SJCRH30 (cell line): ENCODE results near the gene THSD4. TPM values are rescaled to one million over a fixed set of nuclear protein-coding genes. Genes with fewer than 3 reads are reported as not detected.
A peak's percentile ranks its signal among the peaks of the same experiment; 100 is the strongest.

Experiments used
- DNase-seq, 2 experiments: peaks; one replicate each; pipeline ENCODE4 v3.0.0-alpha.2; 2015 to 2020
- H3K27ac ChIP-seq: fragments of 250-450 bp; sonication (Bioruptor Pico); 2 replicates; pipeline ENCODE4 v1.5.1; 2020; ENCODE audit warnings: mild to moderate bottlenecking, moderate library complexity
- H3K27me3 ChIP-seq: fragments of 250-450 bp; sonication (Bioruptor Pico); 2 replicates; pipeline ENCODE4 v1.5.1; 2020; ENCODE audit warnings: mild to moderate bottlenecking, moderate library complexity
- H3K36me3 ChIP-seq: fragments of 250-450 bp; sonication (Bioruptor Pico); 2 replicates; pipeline ENCODE4 v1.5.1; 2020; ENCODE audit warnings: mild to moderate bottlenecking, moderate library complexity
- H3K4me1 ChIP-seq: fragments of 250-450 bp; sonication (Bioruptor Pico); 2 replicates; pipeline ENCODE4 v1.5.1; 2020; ENCODE audit warnings: mild to moderate bottlenecking, moderate library complexity
- H3K4me3 ChIP-seq: fragments of 250-450 bp; sonication (Bioruptor Pico); 2 replicates; pipeline ENCODE4 v1.5.1; 2020; ENCODE audit warnings: mild to moderate bottlenecking, moderate library complexity
- H3K9me3 ChIP-seq: fragments of 250-450 bp; sonication (Bioruptor Pico); replicated peaks from 2 replicates; pipeline ENCODE4 v1.5.1; 2020; ENCODE audit warnings: mild to moderate bottlenecking, moderate library complexity
- total RNA-seq: library from RNA; depleted of rRNA; stranded (reverse); fragments of >200 nt; shearing (Covaris generic); gene quantifications from 2 replicates; pipeline ENCODE4 v1.2.3, GENCODE V29; 2014

THSD4 gene
- total RNA-seq, 1 experiment from 2014 or later, result 20.7 TPM

DNA sequence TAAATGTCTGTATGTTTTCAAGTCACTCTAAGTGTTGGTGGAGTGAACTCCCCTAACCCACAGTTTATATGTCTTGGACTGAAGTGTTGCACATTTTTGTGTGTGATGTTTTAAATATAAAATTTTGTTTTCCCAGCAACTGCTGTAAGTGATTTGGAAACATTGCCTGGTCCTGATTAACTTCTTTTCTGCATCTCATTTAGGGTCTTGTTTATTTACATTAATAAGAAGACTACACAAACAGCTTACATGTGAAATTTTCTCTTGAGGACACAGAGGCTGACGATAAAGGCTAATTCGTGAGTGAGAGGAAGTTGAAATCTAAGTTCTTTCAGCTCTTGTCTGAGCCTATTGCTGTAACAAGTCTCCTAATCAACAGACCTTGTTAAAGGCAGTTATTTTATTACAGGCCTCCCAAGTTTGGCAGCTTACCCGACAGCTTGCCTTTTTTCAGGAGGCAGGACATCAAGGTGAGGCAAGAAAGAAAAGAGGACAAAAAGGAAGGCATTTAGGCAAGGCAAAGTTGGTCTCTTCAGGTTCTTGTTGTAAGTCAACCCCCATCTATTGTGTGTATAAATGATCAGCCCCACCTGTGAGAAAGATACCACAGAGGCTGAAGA, 517.4 kb downstream of the THSD4 start:
- no peak overlapping the region for H3K4me3 ChIP-seq
- H3K27me3 ChIP-seq, result no peaks in the 10 kb centered on the region
- H3K36me3 ChIP-seq, result no peaks in the 10 kb centered on the region
- no peak for DNase-seq
- H3K4me1 ChIP-seq, result peaks cover 29% of the 10 kb centered on the region
- no peak overlapping the region for H3K27ac ChIP-seq
- H3K9me3 ChIP-seq, result 0 out of 2 replicates have a peak, but pooled peaks cover 2% of the 10 kb centered on the region

DNA sequence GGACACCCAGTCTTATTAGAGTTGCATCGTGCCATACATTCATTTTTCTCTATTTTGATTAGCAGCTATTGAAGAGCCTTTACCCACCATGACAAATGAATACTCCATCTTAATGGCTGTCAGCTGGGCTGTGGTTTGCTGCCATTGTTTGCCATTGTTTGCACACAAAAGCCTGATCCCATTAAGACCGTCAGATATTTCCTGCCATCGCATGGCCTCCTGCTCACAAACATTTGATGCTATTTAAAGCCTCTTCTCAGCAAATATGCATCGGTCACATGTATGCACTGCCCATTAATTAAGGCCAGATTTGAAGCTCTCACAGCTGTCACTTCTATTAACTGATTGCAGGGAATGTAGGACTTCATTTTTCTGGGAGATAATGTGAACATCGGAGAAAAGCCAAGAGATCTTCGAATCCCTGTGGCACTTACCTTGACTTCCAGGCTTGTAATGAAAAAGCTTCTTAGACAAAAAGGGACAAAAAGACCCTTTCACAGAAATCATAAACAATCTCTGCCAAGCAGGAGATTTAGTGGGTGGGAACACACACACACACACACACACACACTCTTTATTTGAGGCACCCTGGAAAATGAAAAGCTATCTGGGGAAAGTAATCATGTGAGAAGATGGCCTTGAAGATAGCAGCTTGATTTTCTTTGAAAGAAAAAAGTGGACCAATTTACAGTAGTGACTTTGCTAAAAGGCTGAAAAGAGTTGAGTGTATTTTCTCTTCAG, 519.7 kb downstream of the THSD4 start:
- Histone ChIP-seq H3K4me3 (peak overlapping the region; percentile 17), H3K27me3 (no peaks in the 10 kb centered on the region), H3K36me3 (no peaks in the 10 kb centered on the region), H3K9me3 (no peaks in the 10 kb centered on the region), H3K4me1 (peaks cover 29% of the 10 kb centered on the region), H3K27ac (peak overlapping the region; percentile 95)
- DNase-seq, result peak; percentile 85 to 94

DNA sequence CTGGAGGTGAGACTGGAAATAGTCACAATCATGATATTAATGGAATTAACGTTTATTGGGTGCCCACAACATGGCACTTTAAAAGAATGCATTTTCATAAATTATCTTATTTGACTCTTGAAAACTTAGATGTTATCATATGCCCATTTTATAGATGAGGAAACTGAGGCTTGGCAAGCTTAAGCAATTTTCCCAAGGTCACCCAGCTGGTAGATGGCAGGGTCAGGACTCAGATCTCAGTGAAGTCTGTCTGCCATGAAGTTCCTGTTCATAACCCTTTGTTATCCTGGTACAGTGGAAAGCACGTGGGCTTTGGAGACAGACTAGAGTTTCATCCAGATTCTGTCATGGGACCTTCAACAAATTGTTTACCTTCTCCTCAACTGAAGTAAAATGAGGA, 520.5 kb downstream of the THSD4 start:
- peaks cover 29% of the 10 kb centered on the region for H3K4me1 ChIP-seq
- H3K27me3 ChIP-seq, result no peaks in the 10 kb centered on the region
- DNase-seq, result no peak
- no peaks in the 10 kb centered on the region for H3K9me3 ChIP-seq
- H3K27ac ChIP-seq, result peak overlapping the region; percentile 95
- H3K36me3 ChIP-seq, result no peaks in the 10 kb centered on the region
- H3K4me3 ChIP-seq, result no peak overlapping the region

DNA sequence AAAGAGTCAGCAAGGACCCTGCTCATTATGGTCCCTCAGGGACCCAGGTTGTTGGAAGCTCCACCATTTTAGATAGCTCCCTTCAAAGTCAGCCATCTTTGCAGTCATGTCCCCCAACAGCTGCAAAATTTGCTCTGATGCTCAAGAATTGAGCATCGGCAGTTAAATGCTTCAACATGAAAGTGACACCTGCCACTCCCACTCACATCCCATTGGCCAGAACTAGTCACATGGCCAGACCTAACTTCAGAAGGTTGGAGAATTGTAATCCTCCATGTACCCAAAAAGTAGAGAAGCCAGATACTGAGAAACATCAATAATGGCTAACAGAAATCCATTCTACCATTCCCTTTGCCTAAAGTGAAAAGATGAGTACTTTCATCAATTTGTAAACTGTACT, 523.6 kb downstream of the THSD4 start:
- no peak overlapping the region for H3K27ac ChIP-seq
- H3K27me3 ChIP-seq, result no peaks in the 10 kb centered on the region
- no peaks in the 10 kb centered on the region for H3K36me3 ChIP-seq
- H3K4me1 ChIP-seq, result peaks cover 25% of the 10 kb centered on the region
- DNase-seq, result peak; percentile 15 to 43
- 0 out of 2 replicates have a peak, but pooled peaks cover 2% of the 10 kb centered on the region for H3K9me3 ChIP-seq
- no peak overlapping the region for H3K4me3 ChIP-seq

DNA sequence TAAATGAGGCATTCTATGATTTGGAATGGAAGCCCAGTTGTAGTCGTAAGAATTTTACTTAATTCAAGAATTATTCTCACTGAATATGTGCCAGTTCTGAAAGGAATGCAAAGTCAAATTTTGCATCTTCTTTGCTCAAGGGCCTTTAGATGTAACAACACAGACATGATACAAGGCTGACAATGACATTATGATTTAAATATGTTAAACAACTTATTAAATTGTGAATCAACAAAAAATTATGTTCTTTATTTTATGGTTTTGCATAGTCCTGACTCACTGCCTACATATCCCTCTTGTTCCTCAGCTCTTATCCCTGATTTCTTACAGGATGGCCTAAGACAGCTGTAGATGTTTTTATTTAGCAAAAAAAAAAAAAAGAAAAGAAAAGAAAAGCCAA, 524.2 kb downstream of the THSD4 start:
- no peak overlapping the region for H3K27ac ChIP-seq
- H3K4me1 ChIP-seq, result peaks cover 19% of the 10 kb centered on the region
- no peak for DNase-seq
- H3K36me3 ChIP-seq, result no peaks in the 10 kb centered on the region
- H3K27me3 ChIP-seq, result no peaks in the 10 kb centered on the region
- H3K9me3 ChIP-seq, result 0 out of 2 replicates have a peak, but pooled peaks cover 2% of the 10 kb centered on the region
- H3K4me3 ChIP-seq, result no peak overlapping the region

DNA sequence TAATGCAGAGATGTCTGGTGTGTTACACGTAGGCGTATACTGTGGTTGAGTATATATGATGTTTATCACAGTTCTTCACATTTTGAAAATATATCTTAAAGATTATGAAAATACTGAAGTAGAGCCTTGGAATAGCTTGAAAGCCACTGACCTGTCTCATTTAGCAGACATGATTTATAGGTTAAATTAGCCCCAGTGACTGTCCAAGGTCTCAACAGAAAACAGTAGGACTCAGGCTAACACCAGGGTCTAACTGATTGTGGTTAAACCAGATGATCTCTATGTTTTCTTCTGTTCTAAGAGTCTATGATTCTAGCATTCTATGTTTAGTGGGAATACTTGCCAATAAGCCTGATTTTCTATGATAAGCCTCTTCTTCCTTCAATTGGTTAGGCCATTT, 528.6 kb downstream of the THSD4 start:
- H3K27me3 ChIP-seq, result no peaks in the 10 kb centered on the region

DNA sequence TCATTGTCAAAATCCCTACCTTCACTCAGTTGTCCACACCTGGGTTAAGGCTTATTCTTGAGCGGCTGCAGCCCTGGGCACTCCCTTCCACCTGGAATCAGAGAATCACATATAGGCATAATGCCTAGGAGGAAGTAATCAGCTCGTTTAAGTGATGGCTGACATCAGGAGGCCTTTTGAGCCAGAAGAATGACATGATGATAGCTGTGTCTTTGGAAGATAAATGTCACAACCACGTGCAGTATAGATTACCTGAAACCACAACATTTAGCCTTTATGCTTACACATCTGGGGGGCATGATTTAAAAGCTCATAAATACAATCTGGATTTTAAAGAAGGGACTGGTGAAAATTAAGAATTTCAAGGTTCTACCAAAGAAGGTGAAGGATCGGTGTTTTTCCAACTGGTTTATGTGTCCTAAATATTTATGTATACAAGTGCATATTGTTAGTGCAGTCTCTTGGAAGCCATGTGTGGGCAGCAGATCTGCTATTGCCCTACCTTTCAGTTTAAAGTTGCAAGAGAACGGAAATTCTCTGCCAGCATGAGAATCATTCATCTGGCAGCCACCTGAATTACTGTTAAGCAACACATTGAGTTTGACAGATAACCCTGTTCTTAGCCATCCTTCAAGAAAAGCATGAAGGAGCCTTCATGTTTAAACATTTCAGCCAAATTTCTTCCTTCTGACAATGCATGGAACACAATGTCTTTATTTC, 531.7 kb downstream of the THSD4 start:
- peaks cover 5% of the 10 kb centered on the region; the same call in 1 of the 2 replicates for H3K9me3 ChIP-seq
- no peak overlapping the region for H3K4me3 ChIP-seq
- H3K36me3 ChIP-seq, result no peaks in the 10 kb centered on the region
- no peaks in the 10 kb centered on the region for H3K27me3 ChIP-seq
- no peak for DNase-seq
- H3K27ac ChIP-seq, result no peak overlapping the region
- H3K4me1 ChIP-seq, result peaks cover 38% of the 10 kb centered on the region

More for the DNA sequence above, 528.6 kb downstream of the THSD4 start:
- H3K27ac ChIP-seq, result no peak overlapping the region
- no peaks in the 10 kb centered on the region for H3K36me3 ChIP-seq
- H3K4me1 ChIP-seq, result peaks cover 22% of the 10 kb centered on the region
- DNase-seq, result no peak
- no peak overlapping the region for H3K4me3 ChIP-seq
- H3K9me3 ChIP-seq, result peaks cover 6% of the 10 kb centered on the region; the same call in 1 of the 2 replicates

DNA sequence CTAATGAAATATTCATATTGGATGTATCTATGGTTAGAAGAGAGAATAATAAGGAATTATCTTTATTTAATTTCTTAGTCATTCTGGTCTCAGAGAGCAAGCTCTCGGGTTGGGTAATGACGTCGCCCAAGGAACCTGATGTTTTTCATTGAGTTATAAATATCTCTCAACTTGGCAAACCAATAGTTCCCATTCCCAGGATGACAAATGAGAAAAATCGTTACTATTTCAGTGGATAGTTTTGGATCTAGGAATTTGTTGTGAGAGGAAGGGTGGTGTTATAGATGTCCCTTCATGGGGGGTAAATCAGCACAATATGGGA, 532.2 kb downstream of the THSD4 start:
- Histone ChIP-seq H3K9me3 (peaks cover 4% of the 10 kb centered on the region; the same call in 1 of the 2 replicates), H3K27ac (peak overlapping the region; percentile 39)
- DNase-seq, result no peak

DNA sequence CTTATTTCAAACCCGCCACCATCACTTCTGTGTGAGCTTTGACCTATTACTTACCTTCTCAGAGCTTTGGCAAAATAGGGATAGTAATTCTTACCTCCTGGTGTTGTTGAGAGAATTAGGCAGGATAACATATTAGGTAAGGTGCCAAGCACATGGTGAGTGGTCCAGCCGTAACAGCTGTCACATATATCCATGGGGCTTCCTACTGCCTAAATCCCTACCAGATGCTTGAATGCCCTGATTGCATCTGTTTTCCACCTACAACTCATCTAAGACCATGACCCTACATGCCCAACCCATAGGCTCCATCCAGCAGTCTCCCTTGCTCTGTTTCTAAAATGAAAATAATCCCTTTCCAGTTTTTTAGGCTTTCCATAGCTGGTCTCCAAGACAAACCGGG, 532.8 kb downstream of the THSD4 start:
- no peaks in the 10 kb centered on the region for H3K36me3 ChIP-seq
- DNase-seq, result peak; percentile 64 to 86
- no peaks in the 10 kb centered on the region for H3K27me3 ChIP-seq
- peaks cover 4% of the 10 kb centered on the region; the same call in 1 of the 2 replicates for H3K9me3 ChIP-seq
- H3K27ac ChIP-seq, result peak overlapping the region; percentile 39
- peaks cover 39% of the 10 kb centered on the region for H3K4me1 ChIP-seq
- no peak overlapping the region for H3K4me3 ChIP-seq

More for the DNA sequence above, 532.2 kb downstream of the THSD4 start:
- no peaks in the 10 kb centered on the region for H3K27me3 ChIP-seq
- H3K36me3 ChIP-seq, result no peaks in the 10 kb centered on the region
- H3K4me3 ChIP-seq, result no peak overlapping the region
- H3K4me1 ChIP-seq, result peaks cover 39% of the 10 kb centered on the region

DNA sequence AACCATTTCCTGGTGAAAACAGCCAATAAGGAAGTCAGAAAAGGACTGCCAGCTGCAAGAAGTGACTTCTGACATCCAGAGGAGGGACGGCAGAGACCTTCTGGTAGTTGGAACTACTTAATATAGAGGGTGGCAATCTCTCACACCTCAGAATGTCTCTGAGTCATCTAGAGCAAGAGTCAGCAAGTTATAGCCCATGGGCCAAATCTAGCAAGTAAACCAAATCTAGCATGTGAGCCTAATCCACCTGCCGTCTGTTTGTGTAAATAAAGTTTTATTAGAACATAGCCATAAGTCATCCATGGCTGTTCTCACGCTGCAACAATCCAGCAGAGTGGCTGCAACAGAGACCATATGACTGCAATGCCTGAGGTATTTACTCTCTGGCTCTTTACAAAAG, 534.6 kb downstream of the THSD4 start:
- Histone ChIP-seq H3K27ac (no peak overlapping the region), H3K4me3 (no peak overlapping the region), H3K9me3 (peaks cover 2% of the 10 kb centered on the region; the same call in 1 of the 2 replicates), H3K36me3 (no peaks in the 10 kb centered on the region), H3K4me1 (peaks cover 39% of the 10 kb centered on the region), H3K27me3 (no peaks in the 10 kb centered on the region)
- DNase-seq, result no peak

DNA sequence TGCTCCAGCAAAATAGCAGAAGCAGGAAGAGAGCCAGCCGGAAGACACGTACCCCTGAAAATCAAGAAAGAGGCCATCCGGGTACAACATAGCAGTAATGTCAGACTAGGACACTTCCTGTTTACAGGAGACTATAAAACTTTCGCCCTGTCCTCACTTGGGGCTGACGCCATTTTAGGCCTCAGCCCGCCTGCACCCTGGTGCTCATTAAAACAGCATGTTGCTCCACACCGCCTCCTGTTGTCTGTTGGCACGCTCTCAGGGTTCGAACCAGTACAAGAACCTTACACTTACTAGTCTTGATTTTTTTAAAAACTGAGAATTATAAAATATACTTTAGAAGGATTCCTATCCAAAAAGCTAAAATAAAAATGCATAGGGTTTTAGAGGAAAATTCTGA, 535.3 kb downstream of the THSD4 start:
- no peak for DNase-seq
- Histone ChIP-seq H3K27ac (no peak overlapping the region), H3K36me3 (no peaks in the 10 kb centered on the region), H3K27me3 (no peaks in the 10 kb centered on the region), H3K9me3 (no peaks in the 10 kb centered on the region), H3K4me3 (no peak overlapping the region), H3K4me1 (peaks cover 39% of the 10 kb centered on the region)

DNA sequence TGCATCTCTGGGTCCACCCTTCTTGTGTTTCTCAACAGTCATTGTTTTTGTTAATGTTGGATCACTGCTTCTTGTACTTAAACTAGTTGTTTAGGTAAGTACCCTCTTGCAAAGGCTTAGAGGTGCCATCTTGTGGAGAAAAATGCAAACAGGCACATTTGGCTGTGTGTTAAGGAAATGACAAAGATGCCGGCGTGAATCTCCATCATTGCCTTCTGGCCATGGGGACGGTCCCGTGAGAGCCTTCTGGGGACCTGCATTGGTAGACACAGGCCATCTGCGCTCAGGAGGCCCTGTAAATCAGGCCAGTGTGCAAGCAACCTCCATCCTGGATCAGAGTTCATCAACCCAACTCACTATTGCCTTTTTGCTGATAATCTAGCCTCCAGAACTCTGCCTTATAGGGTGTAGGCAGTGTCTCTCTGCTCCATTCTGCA, 536.5 kb downstream of the THSD4 start:
- Histone ChIP-seq H3K36me3 (no peaks in the 10 kb centered on the region), H3K9me3 (no peaks in the 10 kb centered on the region)
- peak; percentile 65 to 79 for DNase-seq

DNA sequence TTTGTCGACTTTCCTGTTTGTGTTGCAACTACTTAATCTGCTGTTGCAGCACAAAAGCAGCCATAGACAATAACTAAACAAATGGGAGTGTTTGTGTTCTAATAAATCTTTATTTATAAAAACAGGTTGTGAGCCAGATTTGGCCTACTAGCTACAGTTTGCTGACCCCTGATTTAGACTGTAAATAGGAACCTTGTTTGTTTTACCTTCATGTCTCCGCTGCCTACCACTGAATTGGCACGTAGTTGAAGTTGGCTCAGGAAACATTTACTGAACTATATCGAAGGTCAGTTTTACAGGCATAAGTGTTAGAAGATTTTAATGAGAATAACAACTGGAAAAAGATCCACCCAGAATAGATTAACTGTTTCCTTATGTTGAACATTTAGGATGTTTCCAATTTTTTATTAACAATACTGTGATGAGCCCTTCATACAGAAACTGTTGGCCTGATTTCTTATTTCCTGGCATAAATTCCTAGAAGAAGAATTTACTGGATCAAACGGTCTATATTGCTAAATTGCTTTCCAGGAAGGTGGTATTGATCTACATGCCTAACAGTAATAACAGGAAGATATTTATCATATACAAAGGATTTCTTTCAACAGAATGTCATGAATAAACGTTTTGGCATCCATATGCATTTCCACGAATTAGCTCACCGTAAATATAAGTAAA, 538.9 kb downstream of the THSD4 start:
- peaks cover 21% of the 10 kb centered on the region for H3K4me1 ChIP-seq
- no peaks in the 10 kb centered on the region for H3K27me3 ChIP-seq
- no peaks in the 10 kb centered on the region for H3K36me3 ChIP-seq
- H3K27ac ChIP-seq, result no peak overlapping the region
- H3K4me3 ChIP-seq, result no peak overlapping the region
- no peak for DNase-seq
- H3K9me3 ChIP-seq, result no peaks in the 10 kb centered on the region

More for the DNA sequence above, 536.5 kb downstream of the THSD4 start:
- Histone ChIP-seq H3K27ac (no peak overlapping the region), H3K27me3 (no peaks in the 10 kb centered on the region), H3K4me3 (no peak overlapping the region), H3K4me1 (peaks cover 38% of the 10 kb centered on the region)

DNA sequence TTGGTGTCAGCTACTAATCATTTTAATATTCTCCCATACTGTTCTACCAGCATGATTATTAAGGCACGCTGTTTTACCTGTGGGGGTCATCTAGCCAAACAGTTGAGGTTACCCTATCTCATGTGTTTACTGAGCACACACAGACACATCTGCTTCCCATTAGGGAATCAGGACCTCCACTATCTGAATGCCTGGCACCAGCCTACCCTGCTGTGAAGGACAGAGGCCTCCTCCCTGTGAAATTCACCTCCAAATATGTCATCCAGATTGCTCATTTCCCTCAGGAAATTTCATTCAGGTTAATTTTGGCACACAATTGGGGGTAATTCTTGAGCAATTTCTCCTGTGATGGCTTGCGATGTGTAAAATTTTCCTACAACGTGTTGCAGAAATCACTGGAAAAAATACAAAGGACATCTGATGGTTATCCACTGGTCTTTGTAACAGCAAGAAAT, 539.5 kb downstream of the THSD4 start:
- H3K4me3 ChIP-seq, result no peak overlapping the region
- no peak overlapping the region for H3K27ac ChIP-seq
- DNase-seq, result no peak
- H3K9me3 ChIP-seq, result no peaks in the 10 kb centered on the region
- no peaks in the 10 kb centered on the region for H3K27me3 ChIP-seq
- no peaks in the 10 kb centered on the region for H3K36me3 ChIP-seq
- peaks cover 23% of the 10 kb centered on the region for H3K4me1 ChIP-seq
